A673 (cell line): Measurements from ENCODE around the gene SENP5. TPM values are rescaled to one million over a fixed set of nuclear protein-coding genes. Genes with fewer than 3 reads are reported as not detected.

ENCODE experiments used
- BruUV-seq: library from RNA; stranded (reverse); fragments of 400-500 nt; replicated peaks from 2 replicates; lab custom pipeline; 2021; lab: Mats Ljungman, UMichigan
- CTCF ChIA-PET: fragments of 300-600 bp; sonication (Branson Sonifier 250); formaldehyde crosslinking; loops from one replicate; lab custom pipeline; 2022; ENCODE audit warnings: antibody characterized with exemption; lab: Charles Lee
- POLR2A ChIA-PET: fragments of 300-600 bp; sonication (Branson Sonifier 250); formaldehyde crosslinking; loops from one replicate; lab custom pipeline; 2022; ENCODE audit warnings: antibody characterized with exemption; ENCODE audit not compliant: low non-redundant PET; lab: Charles Lee
- DNase-seq: peaks from one replicate; pipeline ENCODE4 v3.0.0-alpha.2; 2015; ENCODE audit warnings: low spot score
- H3K27ac ChIP-seq: fragments of 200-600 bp; sonication (generic); 2 replicates; pipeline ENCODE4 v1.5.1; 2016; ENCODE audit warnings: mixed run types, low read depth, mild to moderate bottlenecking, mixed read lengths, antibody characterized with exemption, low read length; ENCODE audit not compliant: poor library complexity, severe bottlenecking
- H3K27me3 ChIP-seq: fragments of 200-600 bp; sonication (generic); replicated peaks from 2 replicates; pipeline ENCODE4 v1.6.1; 2017; ENCODE audit warnings: mixed run types, low read depth, mild to moderate bottlenecking, mixed read lengths, antibody characterized with exemption, low read length; ENCODE audit not compliant: insufficient read depth, poor library complexity
- H3K36me3 ChIP-seq: fragments of 200-600 bp; sonication (generic); 2 replicates; pipeline ENCODE4 v1.6.1; 2016; ENCODE audit warnings: mixed run types, mild to moderate bottlenecking, mixed read lengths, antibody characterized with exemption, low read length; ENCODE audit not compliant: insufficient read depth, poor library complexity, severe bottlenecking
- H3K4me1 ChIP-seq: fragments of 200-600 bp; sonication (generic); 2 replicates; pipeline ENCODE4 v1.6.1; 2017; ENCODE audit warnings: mixed run types, mild to moderate bottlenecking, mixed read lengths, antibody characterized with exemption, low read length; ENCODE audit not compliant: insufficient read depth, poor library complexity, severe bottlenecking
- H3K4me3 ChIP-seq: fragments of 200-600 bp; sonication (generic); 2 replicates; pipeline ENCODE4 v1.5.1; 2016; ENCODE audit warnings: low read depth, mixed run types, mild to moderate bottlenecking, mixed read lengths, low read length; ENCODE audit not compliant: poor library complexity, severe bottlenecking
- H3K9me3 ChIP-seq: fragments of 200-600 bp; sonication (generic); 2 replicates; pipeline ENCODE4 v1.6.1; 2016; ENCODE audit warnings: mixed run types, low read depth, mild to moderate bottlenecking, mixed read lengths, antibody characterized with exemption, low read length; ENCODE audit not compliant: poor library complexity, severe bottlenecking
- CTCF ChIP-seq: fragments of 300-800, 200-600 bp; sonication (generic); conservative IDR thresholded peaks from 2 replicates; pipeline ENCODE4 v1.5.1; 2017; ENCODE audit warnings: low read depth, mild to moderate bottlenecking, antibody characterized with exemption, low read length, moderate library complexity, mixed read lengths
- EZH2 ChIP-seq: fragments of 200-600 bp; sonication (generic); IDR thresholded peaks from 2 replicates; pipeline ENCODE4 v1.6.1; 2017; ENCODE audit warnings: borderline replicate concordance, low read depth, mild to moderate bottlenecking, mixed read lengths, antibody characterized with exemption, low read length; ENCODE audit not compliant: poor library complexity, severe bottlenecking
- intact Hi-C: fragments of 100-400 bp; cut with micrococcal nuclease; formaldehyde crosslinking; loops from one replicate; pipeline ENCODE4 v1.10.0; 2022; ENCODE audit not compliant: unreplicated experiment
- total RNA-seq: library from RNA; stranded (reverse); gene quantifications from 2 replicates; pipeline ENCODE4 v1.2.3, GENCODE V29; 2021

SENP5 gene
- total RNA-seq, 1 experiment from 2014 or later, result 42.2 TPM

DNA sequence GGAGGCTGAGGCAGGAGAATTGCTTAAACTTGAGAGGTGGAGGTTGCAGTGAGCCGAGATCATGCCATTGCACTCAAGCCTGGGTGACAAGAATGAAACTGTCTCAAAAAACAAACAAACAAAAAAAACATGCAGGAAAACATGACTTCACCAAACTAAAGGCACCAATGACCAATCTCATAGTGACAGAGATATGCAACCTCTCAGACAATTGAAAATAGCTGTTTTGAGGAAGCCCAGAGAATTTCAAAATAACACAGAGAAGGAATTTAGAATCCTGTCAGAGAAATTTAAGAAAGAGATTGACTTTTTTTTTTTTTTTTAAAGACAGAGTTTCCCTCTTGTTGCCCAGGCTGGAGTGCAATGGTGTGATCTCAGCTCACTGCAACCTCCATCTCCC, 48.5 kb downstream of the SENP5 start:
- no peak for DNase-seq
- no peaks in the 10 kb centered on the region for H3K27me3 ChIP-seq
- CTCF ChIA-PET, result no interaction called here
- POLR2A ChIA-PET, result no interaction called here
- no peak overlapping the region for H3K27ac ChIP-seq
- TF ChIP-seq CTCF, result no peak
- no peak for TF ChIP-seq EZH2
- BruUV-seq, result no TSS peak
- no peaks in the 10 kb centered on the region for H3K36me3 ChIP-seq
- H3K9me3 ChIP-seq, result no peaks in the 10 kb centered on the region
- no peaks in the 10 kb centered on the region for H3K4me1 ChIP-seq
- intact Hi-C loops, result no loop called here
- no peak overlapping the region for H3K4me3 ChIP-seq

DNA sequence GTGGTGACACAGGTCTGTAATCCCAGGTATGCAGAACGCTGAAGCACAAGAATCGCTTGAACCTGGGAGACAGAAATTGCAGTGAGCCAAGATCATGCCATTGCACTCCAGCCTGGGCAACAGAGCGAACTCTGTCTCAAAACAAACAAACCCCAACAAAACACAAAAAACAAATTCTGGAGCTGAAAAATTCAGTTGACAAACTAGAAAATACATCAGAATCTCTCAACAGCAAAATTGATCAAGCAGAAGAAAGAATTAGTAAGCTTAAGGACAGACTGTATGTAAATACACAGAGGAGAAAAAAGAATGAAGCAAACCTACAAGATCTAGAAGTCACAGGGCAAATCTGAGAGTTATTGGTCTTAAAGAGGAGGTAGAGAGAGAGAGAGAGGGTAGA, 49.3 kb downstream of the SENP5 start:
- no peak for TF ChIP-seq CTCF
- TF ChIP-seq EZH2, result no peak
- Histone ChIP-seq H3K4me3 (no peak overlapping the region), H3K27me3 (no peaks in the 10 kb centered on the region), H3K27ac (no peak overlapping the region), H3K9me3 (no peaks in the 10 kb centered on the region), H3K36me3 (no peaks in the 10 kb centered on the region), H3K4me1 (no peaks in the 10 kb centered on the region)
- ChIA-PET CTCF (no interaction called here), POLR2A (no interaction called here)
- intact Hi-C loops, result no loop called here
- BruUV-seq, result no TSS peak
- DNase-seq, result no peak

GRCh38 chr3:196918968-196919367, 51.2 kb downstream of the SENP5 start:
- no peak for DNase-seq
- ChIA-PET CTCF (no interaction called here), POLR2A (no interaction called here)
- H3K27ac ChIP-seq, result no peak overlapping the region
- no peak overlapping the region for H3K4me3 ChIP-seq
- H3K9me3 ChIP-seq, result no peaks in the 10 kb centered on the region
- intact Hi-C loops, result no loop called here
- no TSS peak for BruUV-seq
- TF ChIP-seq EZH2 (no peak), CTCF (no peak)
- no peaks in the 10 kb centered on the region for H3K4me1 ChIP-seq
- no peaks in the 10 kb centered on the region for H3K27me3 ChIP-seq
- no peaks in the 10 kb centered on the region for H3K36me3 ChIP-seq
